ENCODE results near the gene PHAX.

The PHAX gene

DNA sequence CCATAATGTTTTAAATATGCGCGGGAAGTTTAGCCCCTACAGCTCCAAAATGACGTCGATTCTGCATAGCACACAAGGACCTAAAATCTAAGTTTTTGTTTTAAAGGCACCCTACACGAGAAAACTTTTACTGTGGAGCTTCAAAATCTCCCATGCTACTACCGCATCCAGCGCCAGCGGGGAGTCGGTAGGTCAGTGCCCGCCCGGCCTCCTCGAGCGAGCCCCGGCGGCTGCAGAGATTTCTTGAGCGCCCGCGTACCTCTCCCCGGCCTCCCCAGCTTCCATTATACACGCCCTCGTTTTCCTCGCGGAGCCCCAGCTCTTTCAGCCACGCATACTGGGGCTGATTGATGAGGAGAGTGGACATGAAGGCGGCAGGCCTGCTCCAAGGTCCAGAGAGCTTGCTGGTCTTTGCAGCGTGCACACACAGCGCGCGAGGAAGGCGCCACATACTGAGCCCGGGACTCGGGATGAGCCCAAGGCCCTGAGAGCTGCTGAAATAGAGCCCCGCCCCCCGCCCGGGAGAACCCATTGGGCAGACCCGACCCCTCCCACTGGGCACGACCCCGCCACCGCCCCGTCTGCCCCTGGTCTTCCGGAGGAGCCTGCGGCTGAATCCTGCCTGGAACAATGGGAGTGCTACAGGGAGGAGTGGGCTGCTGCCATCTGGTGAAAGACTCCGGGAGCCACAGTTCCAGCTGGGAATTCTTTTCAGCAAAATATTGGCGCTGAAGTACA, 5.8 kb upstream of the PHAX start, which contains the start of gene ALDH7A1:
ALDH7A1 (minus strand) TSS at position 472 of the 738 bp plus-strand sequence; CDS start at position 451, 21 bp downstream.
- H3K27ac ChIP-seq: peak within 1 kb of the TSS; percentile 68
- TF ChIP-seq ZFX (IDR thresholded peaks at IDR 0.05; ENCODE audit: borderline replicate concordance): no peak
- TF ChIP-seq, protein P1, sequence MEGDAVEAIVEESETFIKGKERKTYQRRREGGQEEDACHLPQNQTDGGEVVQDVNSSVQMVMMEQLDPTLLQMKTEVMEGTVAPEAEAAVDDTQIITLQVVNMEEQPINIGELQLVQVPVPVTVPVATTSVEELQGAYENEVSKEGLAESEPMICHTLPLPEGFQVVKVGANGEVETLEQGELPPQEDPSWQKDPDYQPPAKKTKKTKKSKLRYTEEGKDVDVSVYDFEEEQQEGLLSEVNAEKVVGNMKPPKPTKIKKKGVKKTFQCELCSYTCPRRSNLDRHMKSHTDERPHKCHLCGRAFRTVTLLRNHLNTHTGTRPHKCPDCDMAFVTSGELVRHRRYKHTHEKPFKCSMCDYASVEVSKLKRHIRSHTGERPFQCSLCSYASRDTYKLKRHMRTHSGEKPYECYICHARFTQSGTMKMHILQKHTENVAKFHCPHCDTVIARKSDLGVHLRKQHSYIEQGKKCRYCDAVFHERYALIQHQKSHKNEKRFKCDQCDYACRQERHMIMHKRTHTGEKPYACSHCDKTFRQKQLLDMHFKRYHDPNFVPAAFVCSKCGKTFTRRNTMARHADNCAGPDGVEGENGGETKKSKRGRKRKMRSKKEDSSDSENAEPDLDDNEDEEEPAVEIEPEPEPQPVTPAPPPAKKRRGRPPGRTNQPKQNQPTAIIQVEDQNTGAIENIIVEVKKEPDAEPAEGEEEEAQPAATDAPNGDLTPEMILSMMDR (IDR thresholded peaks at IDR 0.05): peak; percentile 79

DNA sequence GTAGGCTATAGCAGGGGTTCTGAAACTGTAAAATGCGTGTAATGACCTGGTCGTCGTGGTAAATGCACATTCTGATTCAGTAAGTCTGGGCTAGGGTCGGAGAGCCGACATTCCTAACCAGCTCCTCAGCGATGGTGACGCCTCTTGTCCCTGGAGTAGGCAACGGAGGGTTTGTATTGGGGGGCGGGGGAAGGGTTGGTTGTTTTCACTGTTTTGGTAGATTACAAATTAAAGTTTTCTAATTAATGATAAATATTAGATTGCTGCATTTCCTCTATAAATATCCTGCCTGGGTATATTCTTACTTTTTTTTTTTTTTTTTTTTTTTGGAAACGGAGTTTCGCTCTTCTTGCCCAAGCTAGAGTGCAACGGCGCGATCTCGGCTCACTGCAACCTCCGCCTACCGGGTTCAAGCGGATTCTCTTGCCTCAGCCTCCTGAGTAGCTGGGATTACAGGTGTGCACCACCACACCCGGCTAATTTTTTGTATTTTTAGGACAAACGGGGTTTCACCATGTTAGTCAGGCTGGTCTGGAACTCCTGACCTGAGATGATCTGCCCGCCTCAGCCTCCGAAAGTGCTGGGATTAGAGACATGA, 5.2 kb upstream of the PHAX start:
- H3K27ac ChIP-seq: peak overlapping the region; percentile 68
- TF ChIP-seq, protein P1 (IDR thresholded peaks at IDR 0.05): peak; percentile 38
- TF ChIP-seq ZFX (IDR thresholded peaks at IDR 0.05; ENCODE audit: borderline replicate concordance): no peak

DNA sequence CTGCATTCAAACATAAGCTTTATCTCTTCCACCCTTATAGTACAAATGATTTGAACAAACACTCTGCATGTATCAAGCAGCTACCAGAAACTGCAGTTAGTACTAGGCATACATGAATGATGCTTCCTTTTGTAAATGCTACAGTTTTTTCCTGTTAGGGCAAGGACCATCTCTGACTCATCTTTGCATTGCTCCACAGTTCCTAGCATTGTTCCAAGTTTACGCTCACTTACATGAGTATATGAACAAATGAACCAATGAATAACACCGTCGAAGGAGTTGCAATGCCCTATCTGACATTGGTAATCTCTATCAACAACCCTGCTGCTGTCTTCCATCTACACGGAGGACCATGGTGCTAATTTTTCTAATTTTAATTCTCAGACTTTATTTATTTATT, 3.6 kb upstream of the PHAX start:
- no peak overlapping the region for H3K27ac ChIP-seq
- TF ChIP-seq ZFX (IDR thresholded peaks at IDR 0.05; ENCODE audit: borderline replicate concordance): no peak
- TF ChIP-seq, protein P1 (IDR thresholded peaks at IDR 0.05): no peak

DNA sequence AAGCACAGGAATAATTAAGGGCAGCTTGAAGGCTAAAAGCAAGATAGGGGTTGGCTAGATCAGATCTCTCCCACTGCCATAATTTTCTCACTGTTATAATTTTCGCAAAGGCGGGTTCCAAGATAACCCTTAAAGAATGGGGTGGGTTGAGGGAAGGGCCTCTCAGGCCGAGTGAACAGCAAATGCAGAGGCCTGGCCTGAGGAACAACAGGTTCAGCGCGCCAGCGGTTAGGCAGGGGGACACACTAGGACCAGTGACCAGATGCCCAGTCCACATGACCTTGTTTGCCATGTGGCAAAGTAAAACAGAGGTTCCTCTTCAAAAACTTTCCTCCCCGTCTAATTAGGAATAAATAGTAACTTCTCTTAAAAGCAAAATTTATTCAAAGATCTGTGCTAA, 1.2 kb upstream of the PHAX start:
- no peak for TF ChIP-seq ZFX (IDR thresholded peaks at IDR 0.05; ENCODE audit: borderline replicate concordance)
- TF ChIP-seq, protein P1 (IDR thresholded peaks at IDR 0.05): no peak
- peak overlapping the region; percentile 91 for H3K27ac ChIP-seq

DNA sequence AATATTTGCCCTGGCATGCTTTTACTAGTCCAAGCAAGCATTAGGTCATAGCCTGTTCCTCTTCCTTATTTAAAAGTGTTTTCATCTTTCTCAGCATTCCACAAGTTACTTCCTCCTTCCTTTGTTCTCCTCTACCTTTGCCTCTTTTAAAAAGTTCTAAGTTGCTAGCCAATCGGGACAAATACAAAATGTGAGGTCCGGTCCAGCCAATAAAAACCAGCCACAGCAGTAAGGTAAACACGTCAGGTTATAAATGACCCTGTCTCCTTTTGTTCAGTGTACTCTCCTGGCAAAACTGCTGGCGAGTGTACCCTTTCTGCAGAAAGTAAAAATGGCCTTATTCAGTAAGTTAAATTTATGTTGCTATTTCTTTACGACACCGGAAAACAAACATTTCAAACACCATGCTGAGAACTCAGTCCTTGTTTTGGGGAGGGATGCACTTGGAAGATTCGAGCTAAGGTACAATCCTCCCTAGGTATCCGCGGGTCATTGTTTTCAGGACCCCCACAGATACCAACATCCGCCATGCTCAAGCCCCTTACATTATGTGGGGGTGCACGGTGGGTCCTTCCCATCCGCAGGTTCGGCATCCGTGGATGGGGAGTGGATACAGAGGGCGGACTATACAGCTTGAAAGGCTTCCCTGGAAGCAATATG, 646 bp upstream of the PHAX start:
- H3K27ac ChIP-seq: peak overlapping the region; percentile 91

DNA sequence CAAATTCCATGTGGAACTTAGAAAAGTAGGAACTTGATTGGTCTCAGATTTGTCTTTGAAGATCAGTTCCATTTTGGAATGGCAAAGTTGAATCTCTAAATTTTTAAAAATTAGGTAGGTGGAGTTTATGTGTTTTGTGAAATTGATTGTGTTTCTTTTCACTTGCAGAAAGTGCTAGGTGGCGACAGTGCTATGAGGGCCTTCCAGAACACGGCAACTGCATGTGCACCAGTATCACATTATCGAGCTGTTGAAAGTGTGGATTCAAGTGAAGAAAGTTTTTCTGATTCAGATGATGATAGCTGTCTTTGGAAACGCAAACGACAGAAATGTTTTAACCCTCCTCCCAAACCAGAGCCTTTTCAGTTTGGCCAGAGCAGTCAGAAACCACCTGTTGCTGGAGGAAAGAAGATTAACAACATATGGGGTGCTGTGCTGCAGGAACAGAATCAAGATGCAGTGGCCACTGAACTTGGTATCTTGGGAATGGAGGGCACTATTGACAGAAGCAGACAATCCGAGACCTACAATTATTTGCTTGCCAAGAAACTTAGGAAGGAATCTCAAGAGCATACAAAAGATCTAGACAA, 2.8 kb downstream of the PHAX start:
- no peak for TF ChIP-seq ZFX (IDR thresholded peaks at IDR 0.05; ENCODE audit: borderline replicate concordance)
- TF ChIP-seq, protein P1 (IDR thresholded peaks at IDR 0.05): no peak
- H3K27ac ChIP-seq: no peak overlapping the region

DNA sequence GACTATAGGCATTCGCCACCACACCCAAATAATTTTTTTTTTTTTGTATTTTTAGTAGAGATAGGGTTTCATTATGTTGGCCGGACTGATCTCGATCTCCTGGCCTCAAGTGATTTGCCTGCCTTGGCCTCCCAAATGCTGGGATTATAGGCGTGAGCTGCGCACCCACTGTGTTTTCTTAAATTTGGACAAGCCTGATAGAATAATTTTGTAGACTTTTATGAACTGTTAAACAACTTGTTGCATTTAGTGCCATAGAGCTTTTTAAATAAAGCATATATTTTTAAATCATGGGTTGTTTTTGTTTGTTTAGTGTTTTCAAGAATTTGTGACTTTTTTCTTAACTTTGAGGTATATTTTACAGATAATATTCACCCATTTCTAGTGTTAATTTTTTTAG, 4.8 kb downstream of the PHAX start:
- H3K27ac ChIP-seq: no peak overlapping the region
- TF ChIP-seq, protein P1 (IDR thresholded peaks at IDR 0.05): no peak
- TF ChIP-seq ZFX (IDR thresholded peaks at IDR 0.05; ENCODE audit: borderline replicate concordance): no peak
